ENCODE data around the gene TBX2. TPM values are rescaled to one million over a fixed set of nuclear protein-coding genes. Genes with fewer than 3 reads are reported as not detected.

Gene TBX2
- total RNA-seq, 3 donors from 2014 or later = 6.6 to 9.0 (median 8.2) TPM

DNA sequence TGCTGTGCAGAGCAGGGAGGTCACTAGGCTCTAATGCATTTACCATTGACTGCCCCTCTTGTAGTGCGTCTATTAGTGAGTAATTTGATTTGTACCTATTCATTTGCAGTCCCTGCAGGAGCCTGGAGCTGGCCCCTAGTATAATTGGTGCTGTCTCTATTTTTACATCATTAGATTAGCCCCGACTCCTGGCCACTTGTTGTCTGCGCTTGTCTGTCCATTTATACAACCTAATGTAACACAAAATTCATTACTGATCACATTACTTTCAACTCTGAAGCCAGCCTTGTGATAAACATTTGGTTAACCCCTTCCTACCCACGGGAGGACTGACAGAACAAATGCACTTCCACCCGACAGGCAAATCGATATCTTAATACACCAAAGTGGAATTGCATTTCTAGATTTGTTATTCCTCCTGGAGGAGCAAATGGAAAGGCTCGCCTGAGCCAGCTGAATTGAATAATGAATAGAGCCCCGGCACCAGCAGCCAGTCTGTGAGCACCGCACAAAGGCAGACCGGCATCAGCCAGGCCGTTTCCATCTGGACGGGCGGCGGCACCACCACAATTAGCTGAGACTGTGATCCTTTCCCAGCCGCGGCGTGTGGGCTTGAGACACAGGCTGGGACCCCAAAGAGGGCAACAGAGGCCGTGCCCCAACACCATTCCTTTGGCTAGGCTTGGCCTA, 18.7 kb upstream of the TBX2 start:
- intact Hi-C loops (cut with DNase I, micrococcal nuclease) = no loop called here
- H3K9me3 ChIP-seq = no peaks in the 10 kb centered on the region
- DNase-seq = no peak

GRCh38 chr17:61381537-61381936, 18.1 kb upstream of the TBX2 start:
- H3K4me3 ChIP-seq = no peak overlapping the region
- TF ChIP-seq, protein P1, sequence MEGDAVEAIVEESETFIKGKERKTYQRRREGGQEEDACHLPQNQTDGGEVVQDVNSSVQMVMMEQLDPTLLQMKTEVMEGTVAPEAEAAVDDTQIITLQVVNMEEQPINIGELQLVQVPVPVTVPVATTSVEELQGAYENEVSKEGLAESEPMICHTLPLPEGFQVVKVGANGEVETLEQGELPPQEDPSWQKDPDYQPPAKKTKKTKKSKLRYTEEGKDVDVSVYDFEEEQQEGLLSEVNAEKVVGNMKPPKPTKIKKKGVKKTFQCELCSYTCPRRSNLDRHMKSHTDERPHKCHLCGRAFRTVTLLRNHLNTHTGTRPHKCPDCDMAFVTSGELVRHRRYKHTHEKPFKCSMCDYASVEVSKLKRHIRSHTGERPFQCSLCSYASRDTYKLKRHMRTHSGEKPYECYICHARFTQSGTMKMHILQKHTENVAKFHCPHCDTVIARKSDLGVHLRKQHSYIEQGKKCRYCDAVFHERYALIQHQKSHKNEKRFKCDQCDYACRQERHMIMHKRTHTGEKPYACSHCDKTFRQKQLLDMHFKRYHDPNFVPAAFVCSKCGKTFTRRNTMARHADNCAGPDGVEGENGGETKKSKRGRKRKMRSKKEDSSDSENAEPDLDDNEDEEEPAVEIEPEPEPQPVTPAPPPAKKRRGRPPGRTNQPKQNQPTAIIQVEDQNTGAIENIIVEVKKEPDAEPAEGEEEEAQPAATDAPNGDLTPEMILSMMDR (IDR thresholded peaks at IDR 0.05) = no peak
- no peak for ATAC-seq

More for the DNA sequence above, 18.7 kb upstream of the TBX2 start:
- TF ChIP-seq, protein P1 (IDR thresholded peaks at IDR 0.05) = no peak
- Histone ChIP-seq H3K4me1 (ENCODE audit: low read depth) (no peaks in the 10 kb centered on the region), H3K36me3 (ENCODE audit: low read depth) (no peaks in the 10 kb centered on the region), H3K4me3 (no peak overlapping the region)
- ATAC-seq = no peak

DNA sequence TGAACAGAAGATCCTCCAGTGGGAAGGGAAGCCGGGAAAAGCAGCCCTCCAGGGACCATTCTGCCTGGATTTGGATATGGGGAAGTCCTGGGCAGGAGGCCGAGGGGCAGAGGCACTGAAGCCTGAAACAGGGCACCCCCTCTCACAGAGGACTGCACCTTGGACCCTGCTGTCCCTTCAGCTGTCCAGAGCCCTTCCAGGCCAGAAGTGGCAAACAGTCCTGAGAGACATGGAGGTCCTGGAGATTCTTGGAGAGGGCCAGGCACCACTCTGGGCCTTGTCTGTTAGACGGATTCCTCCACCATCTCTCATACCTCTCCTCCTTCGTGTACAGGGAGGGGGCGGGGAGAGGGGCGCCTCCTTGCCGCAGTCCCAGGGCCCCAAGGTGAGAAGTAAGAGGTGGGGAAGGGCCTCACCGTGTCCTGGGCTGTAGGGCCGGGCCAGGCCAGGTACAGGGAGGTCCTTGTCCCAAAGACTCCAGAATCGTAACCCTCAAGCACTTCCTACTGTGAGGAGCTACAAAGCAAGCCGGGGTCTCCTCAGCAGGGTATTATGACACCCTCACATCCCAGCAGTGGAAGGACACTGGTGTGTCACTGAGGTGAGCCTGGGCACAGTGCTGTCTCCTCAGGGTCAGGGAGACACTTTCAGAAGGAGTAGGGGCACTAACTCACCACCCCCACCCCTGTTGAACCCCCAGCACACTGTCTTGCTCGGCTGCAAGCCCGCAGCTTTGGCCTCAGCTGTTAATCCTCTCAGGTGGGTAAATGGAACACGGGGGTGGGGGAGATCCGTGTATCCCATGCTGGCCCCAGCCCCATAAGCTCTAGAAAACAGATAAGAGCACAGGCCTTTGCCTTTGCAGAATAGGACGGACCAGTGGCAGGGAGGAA, 16.6 kb upstream of the TBX2 start:
- intact Hi-C loops (cut with DNase I, micrococcal nuclease) = no loop called here
- DNase-seq = no peak
- no peaks in the 10 kb centered on the region for H3K36me3 ChIP-seq (ENCODE audit: low read depth)

More at GRCh38 chr17:61381537-61381936, 18.1 kb upstream of the TBX2 start:
- intact Hi-C loops (cut with DNase I, micrococcal nuclease) = no loop called here
- no peak for DNase-seq
- H3K9me3 ChIP-seq = no peaks in the 10 kb centered on the region
- no peaks in the 10 kb centered on the region for H3K4me1 ChIP-seq (ENCODE audit: low read depth)
- H3K36me3 ChIP-seq (ENCODE audit: low read depth) = no peaks in the 10 kb centered on the region

DNA sequence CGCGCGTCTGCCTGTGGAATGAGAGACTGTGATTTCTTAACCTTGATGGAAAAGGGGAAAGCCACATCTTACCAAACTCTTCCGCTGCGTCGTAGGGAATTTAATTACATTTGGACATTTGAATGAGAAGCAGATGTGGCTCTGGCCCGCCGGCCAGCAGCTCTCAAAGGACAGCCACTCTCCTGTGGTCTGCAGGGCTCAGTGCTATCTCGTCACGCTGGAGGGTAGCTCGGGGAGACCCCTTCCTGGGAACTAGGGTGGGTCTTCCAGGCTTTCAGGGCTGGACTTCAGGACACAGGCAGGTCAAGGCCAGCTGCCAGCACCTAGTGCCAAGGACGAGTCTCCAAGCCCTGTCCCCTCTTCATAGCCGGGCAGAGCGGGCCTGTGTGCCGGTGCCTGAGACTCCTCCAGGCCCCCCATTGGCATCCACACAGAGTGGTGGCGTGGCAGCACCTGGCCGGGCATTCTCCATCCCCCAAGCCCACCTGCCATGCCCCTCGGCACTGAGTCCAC, 15.9 kb upstream of the TBX2 start:
- no peaks in the 10 kb centered on the region for H3K36me3 ChIP-seq (ENCODE audit: low read depth)
- H3K4me1 ChIP-seq (ENCODE audit: low read depth) = no peaks in the 10 kb centered on the region
- H3K9me3 ChIP-seq = no peaks in the 10 kb centered on the region
- no peak overlapping the region for H3K4me3 ChIP-seq
- intact Hi-C loops (cut with DNase I, micrococcal nuclease) = no loop called here
- ATAC-seq (no peak), DNase-seq (no peak)
- TF ChIP-seq, protein P1 (IDR thresholded peaks at IDR 0.05) = no peak

More for the DNA sequence above, 16.6 kb upstream of the TBX2 start:
- TF ChIP-seq, protein P1 (IDR thresholded peaks at IDR 0.05) = no peak
- H3K4me1 ChIP-seq (ENCODE audit: low read depth) = no peaks in the 10 kb centered on the region
- ATAC-seq = no peak
- H3K4me3 ChIP-seq = no peak overlapping the region
- H3K9me3 ChIP-seq = no peaks in the 10 kb centered on the region

DNA sequence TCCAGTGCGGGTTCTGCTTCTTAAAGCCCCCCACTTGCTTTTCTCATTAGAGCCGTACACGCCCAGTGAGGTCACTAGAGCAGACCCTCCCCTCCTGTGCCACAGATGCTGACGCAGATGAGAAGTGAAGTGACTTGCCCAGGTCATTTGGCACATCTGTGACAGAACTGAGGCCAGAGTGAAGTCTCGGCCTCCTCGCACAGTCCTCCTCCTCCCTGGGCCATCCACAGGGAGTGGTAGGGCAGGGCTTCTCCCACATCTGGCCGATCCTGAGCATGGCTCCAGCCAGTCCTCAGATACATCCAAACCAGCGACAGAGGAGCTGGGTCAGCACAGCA, 15.3 kb upstream of the TBX2 start:
- Histone ChIP-seq H3K4me1 (ENCODE audit: low read depth) (no peaks in the 10 kb centered on the region), H3K36me3 (ENCODE audit: low read depth) (no peaks in the 10 kb centered on the region), H3K9me3 (no peaks in the 10 kb centered on the region), H3K4me3 (no peak overlapping the region)
- no peak for DNase-seq
- ATAC-seq = no peak
- TF ChIP-seq, protein P1 (IDR thresholded peaks at IDR 0.05) = no peak
- intact Hi-C loops (cut with DNase I, micrococcal nuclease) = no loop called here
